NAMALWA (cell line): ENCODE results near the gene NKIRAS1.
A peak's percentile ranks its signal among the peaks of the same experiment; 100 is the strongest.
"Not testable (repeated sequence)": the region's sequence is repeated elsewhere in the genome, so short reads cannot be mapped to it uniquely, and the experiment has no call there.

Source experiments
- DNase-seq: peaks from one replicate; pipeline ENCODE4 v3.0.0-alpha.2; 2015; ENCODE audit warnings: low spot score

Gene NKIRAS1

DNA sequence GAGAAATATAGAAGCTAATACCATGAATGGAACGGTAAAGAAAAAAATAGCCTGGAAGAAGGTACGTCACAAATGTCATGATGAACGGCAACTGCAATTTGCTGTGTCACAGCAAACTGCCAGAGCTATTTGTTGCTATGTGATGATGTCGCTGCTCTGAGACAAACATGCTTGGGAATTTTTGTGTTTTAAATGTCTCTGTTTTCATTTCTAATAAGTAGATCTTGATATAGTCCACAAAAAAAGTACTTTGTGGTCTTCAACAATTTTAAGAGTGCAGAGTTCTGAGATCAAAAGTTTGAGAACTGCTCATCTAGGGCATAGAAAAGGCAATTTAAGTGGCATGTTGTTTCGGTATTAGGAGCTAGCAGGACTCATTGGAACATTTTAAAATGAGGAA is 24.0 kb upstream of the NKIRAS1 start:
- no peak for DNase-seq

- no peak for DNase-seq
Measured at GRCh38 chr3:23938688-23939087, 21.9 kb upstream of the NKIRAS1 start.

DNA sequence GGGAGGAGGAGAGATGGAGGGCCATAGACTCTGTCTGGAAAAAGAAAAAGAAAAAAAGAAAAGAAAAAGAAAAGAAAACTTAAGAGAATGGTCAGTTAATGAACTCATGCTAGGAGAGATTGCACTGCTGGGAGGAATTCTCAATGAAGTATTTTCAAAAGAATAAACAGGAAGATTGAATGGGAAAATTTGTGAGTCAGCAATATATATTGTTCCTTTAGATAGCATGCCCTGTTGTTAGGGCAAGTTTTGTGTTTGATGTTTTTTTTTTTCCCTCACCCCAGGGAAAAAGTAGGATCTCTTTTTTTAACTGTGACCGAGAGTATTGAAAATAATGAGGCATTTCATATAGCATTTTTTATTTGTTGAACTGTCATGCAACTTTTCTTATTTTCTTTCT is 20.5 kb upstream of the NKIRAS1 start:
- DNase-seq: no peak

DNA sequence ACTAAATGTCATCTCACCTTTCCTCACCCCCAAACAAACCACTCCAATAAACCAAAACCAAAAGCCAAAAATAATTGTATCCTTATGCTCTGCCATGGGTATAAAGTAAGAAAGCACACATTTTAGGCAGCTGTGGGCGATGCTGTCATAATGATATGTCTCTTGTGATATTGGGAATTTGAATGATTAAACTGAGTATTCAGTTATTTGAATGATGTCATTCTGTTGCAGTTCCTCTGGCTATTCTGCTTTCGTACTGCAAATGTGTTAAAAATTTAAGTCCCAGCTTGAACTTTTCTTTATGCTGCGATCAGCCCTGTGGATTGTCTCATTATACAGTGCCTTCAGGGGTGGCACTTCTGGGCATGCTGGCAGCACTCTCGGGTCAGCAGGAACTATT is 17.5 kb upstream of the NKIRAS1 start:
- DNase-seq: no peak

GRCh38 chr3:23932571-23932970 is 15.8 kb upstream of the NKIRAS1 start:
- DNase-seq: no peak

GRCh38 chr3:23931597-23931996 is 14.8 kb upstream of the NKIRAS1 start:
- no peak for DNase-seq

DNA sequence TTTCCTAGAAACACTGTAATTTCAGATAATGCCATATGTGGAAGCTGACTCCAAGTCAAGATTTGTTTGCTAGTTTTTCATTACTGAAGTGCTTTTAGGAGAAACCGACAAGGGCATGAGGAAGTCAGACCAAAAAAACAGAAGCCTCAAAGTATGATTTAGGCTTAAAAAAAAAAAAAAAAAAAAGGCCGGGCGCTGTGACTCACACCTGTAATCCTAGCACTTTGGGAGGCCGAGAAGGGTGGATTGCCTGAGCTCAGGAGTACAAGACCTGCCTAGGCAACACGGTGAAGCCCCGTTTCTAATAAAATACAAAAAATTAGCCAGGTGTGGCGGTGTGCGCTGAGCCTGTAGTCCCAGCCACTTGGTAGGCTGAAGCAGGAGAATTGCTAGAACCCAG is 11.7 kb upstream of the NKIRAS1 start:
- no peak for DNase-seq

- DNase-seq: no peak
Measured at GRCh38 chr3:23926736-23927135, 9.9 kb upstream of the NKIRAS1 start.

- no peak for DNase-seq
Measured at GRCh38 chr3:23926246-23926645, 9.5 kb upstream of the NKIRAS1 start.

GRCh38 chr3:23923786-23924185 is 7.0 kb upstream of the NKIRAS1 start:
- no peak for DNase-seq

- no peak for DNase-seq
Measured at GRCh38 chr3:23921052-23921511, 4.3 kb upstream of the NKIRAS1 start.

- no peak for DNase-seq
Measured at GRCh38 chr3:23920151-23920655, 3.4 kb upstream of the NKIRAS1 start.

- DNase-seq: peak; percentile 37
Measured at GRCh38 chr3:23919628-23920027, 2.8 kb upstream of the NKIRAS1 start.

GRCh38 chr3:23918331-23918730 is 1.5 kb upstream of the NKIRAS1 start:
- not testable (repeated sequence) for DNase-seq

GRCh38 chr3:23917679-23918303 is 1.0 kb upstream of the NKIRAS1 start:
- DNase-seq: not testable (repeated sequence)

DNA sequence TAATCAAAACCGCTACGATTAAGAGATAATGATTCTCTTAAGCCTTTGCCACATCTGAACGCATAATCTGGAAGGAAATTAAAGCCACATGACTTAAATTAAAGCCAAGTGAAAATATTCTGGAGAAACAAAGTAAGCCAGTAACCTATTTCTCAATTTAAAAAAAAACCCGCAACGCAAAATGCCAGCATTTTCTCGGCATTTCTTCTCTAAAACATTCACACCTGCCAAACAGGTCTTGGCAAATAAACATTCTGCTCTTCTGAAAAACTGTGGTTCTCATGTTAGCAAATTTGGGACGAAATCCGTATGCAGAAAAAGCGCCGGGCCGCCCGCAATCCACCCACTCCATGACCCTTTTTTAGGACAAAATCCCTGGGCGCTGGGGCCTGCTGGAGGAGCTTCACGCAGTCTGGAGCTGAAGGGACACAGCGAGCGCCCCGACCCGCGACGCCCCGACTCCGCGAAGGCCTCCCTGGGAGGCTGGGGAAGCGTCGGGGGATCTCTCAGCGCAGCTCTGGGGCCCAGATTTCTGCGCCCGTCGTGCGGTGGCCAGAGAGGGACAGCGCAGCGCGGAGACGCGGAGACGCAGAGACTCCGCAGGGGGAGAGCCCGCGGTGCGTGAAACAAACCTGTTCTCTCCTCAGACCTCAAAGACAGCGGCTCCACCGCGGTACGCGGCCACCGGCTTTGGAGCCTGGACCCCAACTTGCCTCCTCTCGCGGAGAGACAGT is 471 bp downstream of the NKIRAS1 start:
- DNase-seq: peak; percentile 19

DNA sequence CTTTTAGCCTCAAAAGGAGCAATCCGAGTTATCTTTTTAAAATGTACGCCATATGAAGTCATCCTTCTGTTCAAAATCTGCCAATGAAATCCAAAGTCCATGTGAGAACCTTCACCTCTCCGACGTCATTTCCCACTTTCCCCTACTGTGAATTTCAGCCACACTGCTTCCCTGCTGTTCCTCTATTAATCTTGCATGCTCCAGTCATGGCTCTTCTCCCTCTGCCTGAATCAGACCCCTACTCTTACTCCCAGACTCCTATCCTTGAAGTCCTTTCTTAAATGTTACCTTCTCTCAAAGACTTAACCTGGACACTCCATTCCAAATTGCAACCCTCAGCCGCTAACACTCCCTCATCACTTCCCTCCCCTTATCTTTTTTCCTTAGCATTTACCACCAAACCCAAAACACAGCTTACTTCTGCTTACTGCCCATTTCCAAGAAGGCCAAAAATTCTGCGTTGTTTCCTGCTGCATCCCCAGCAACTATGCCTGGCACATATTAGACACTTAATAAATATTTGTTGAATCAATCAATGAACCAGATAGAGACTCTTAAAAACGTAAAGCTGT is 1.2 kb downstream of the NKIRAS1 start:
- no peak for DNase-seq

- no peak for DNase-seq
Measured at GRCh38 chr3:23913873-23914743, 2.7 kb downstream of the NKIRAS1 start.

- no peak for DNase-seq
Measured at GRCh38 chr3:23913182-23913581, 3.6 kb downstream of the NKIRAS1 start.

GRCh38 chr3:23912335-23912734 is 4.5 kb downstream of the NKIRAS1 start:
- not testable (repeated sequence) for DNase-seq

DNA sequence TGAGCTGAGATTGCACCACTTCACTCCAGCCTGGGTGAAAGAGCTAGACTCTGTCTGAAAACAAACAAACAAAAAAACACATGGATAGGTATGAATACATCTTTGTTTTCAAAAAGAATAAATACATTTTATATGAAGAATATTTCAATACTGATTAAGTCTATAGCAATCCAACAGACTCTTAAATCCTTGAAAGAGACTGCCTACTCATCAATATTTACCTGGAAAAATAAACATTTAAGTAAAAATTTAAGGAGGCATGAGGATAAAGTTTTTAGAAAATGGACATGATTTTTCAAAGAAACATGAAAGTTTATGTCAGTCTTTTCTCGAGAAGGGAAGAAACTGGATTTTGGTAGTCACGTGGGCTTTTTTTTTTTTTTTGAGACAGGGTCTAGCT is 5.4 kb downstream of the NKIRAS1 start:
- DNase-seq: no peak

- DNase-seq: no peak
Measured at GRCh38 chr3:23909341-23909740, 7.4 kb downstream of the NKIRAS1 start.
